ENCODE measurements around the gene OGFOD2.

GRCh38 chr12:122928404-122929147 lies 46.5 kb upstream of the OGFOD2 start:
- TF ChIP-seq POLR2A (IDR thresholded peaks at IDR 0.05; ENCODE audit: low read length) (no peak), GATA1 (IDR thresholded peaks at IDR 0.05; ENCODE audit: low read depth, low read length) (no peak)

Data from erythroblast (primary cell).